Body of pancreas (tissue), 4 donors: ENCODE measurements around the gene SIK2. TPM values are rescaled to one million over a fixed set of nuclear protein-coding genes. Genes with fewer than 3 reads are reported as not detected.

Source experiments
- ATAC-seq: fragments of 150-250 bp; one replicate; pipeline ENCODE4 v1.9.1; 2016
- DNase-seq, 4 donors: peaks; one replicate each; pipeline ENCODE4 v3.0.0-alpha.2; 2019
- H3K27ac ChIP-seq, 4 donors: fragments of 200-600 bp; sonication (generic); 1 replicate in 3 of 4; 2 replicates in 1 of 4; pipeline versions ENCODE4 v1.5.1 to v1.6.1; 2016 to 2019; ENCODE audit warnings: mild to moderate bottlenecking in 1 of 4, mixed read lengths in 1 of 4, moderate library complexity in 1 of 4
- H3K27me3 ChIP-seq, 2 donors: fragments of 200-600 bp; sonication (generic); one replicate each; pipeline ENCODE4 v1.6.0; 2016; ENCODE audit warnings: mild to moderate bottlenecking in 1 of 2
- H3K36me3 ChIP-seq, 2 donors: fragments of 200-600 bp; sonication (generic); replicated peaks in 1 of 2; 2 replicates each; pipeline ENCODE4 v1.5.1; 2016; ENCODE audit warnings: low read depth in 2 of 2; ENCODE audit not compliant: insufficient read depth in 1 of 2
- H3K4me1 ChIP-seq: fragments of 200-600 bp; sonication (generic); one replicate; pipeline ENCODE4 v1.6.0; 2016
- H3K4me3 ChIP-seq, 2 donors: fragments of 200-600 bp; sonication (generic); 1 replicate in 1 of 2; 2 replicates in 1 of 2; pipeline ENCODE4 v1.5.1; 2016 to 2019
- H3K9me3 ChIP-seq, 3 donors: fragments of 200-600 bp; sonication (generic); 1 replicate in 2 of 3; 2 replicates in 1 of 3; pipeline ENCODE4 v1.5.1; 2016
- POLR2A ChIP-seq, 3 donors: fragments of 450-650 bp; IDR thresholded peaks; one replicate each; pipeline ENCODE4 v1.6.1; 2016; ENCODE audit warnings: antibody characterized with exemption in 3 of 3, mild to moderate bottlenecking in 2 of 3
- WGBS, 2 donors: methylation state at CpG; one replicate each; pipeline ENCODE4 v1.1.5; 2017; 5-methylcytosine and 5-hydroxymethylcytosine counted together
- intact Hi-C: fragments of 100-400 bp; cut with DNase I; formaldehyde crosslinking; loops from one replicate; pipeline ENCODE4 v1.15.1; 2023
- total RNA-seq, 2 donors: library from RNA; depleted of rRNA; stranded (reverse); fragments of >200 nt; gene quantifications; one replicate each; pipeline ENCODE4 v1.1.0, GENCODE V29; 2016
- TF ChIP-seq, protein P1 (sequence below), 7 experiments: fragments of 450-650 bp in 4 of 7; fragments of 200-600 bp in 3 of 7; sonication (generic) in 3 of 7; IDR thresholded peaks; one replicate each; pipeline ENCODE4 v1.5.1; 2016 to 2019; ENCODE audit warnings: antibody characterized with exemption in 7 of 7

Gene SIK2
- total RNA-seq, 2 donors from 2014 or later = 15.3 to 16.5 TPM

GRCh38 chr11:111759376-111759775, 157.1 kb downstream of the SIK2 start:
- Histone ChIP-seq H3K4me3 (no peak overlapping the region), H3K4me1 (peaks cover 76% of the 10 kb centered on the region), H3K9me3 (no peaks in the 10 kb centered on the region), H3K27ac (peak overlapping the region; percentile 64 to 82 (median 72)), H3K27me3 (no peaks in the 10 kb centered on the region), H3K36me3 (peaks cover 0 to 15% of the 10 kb centered on the region in 2 donors)
- intact Hi-C loops = no loop called here
- peak; percentile 69 for ATAC-seq
- no peak for DNase-seq
- TF ChIP-seq POLR2A (IDR thresholded peaks at IDR 0.05) = no peak
- TF ChIP-seq, protein P1, sequence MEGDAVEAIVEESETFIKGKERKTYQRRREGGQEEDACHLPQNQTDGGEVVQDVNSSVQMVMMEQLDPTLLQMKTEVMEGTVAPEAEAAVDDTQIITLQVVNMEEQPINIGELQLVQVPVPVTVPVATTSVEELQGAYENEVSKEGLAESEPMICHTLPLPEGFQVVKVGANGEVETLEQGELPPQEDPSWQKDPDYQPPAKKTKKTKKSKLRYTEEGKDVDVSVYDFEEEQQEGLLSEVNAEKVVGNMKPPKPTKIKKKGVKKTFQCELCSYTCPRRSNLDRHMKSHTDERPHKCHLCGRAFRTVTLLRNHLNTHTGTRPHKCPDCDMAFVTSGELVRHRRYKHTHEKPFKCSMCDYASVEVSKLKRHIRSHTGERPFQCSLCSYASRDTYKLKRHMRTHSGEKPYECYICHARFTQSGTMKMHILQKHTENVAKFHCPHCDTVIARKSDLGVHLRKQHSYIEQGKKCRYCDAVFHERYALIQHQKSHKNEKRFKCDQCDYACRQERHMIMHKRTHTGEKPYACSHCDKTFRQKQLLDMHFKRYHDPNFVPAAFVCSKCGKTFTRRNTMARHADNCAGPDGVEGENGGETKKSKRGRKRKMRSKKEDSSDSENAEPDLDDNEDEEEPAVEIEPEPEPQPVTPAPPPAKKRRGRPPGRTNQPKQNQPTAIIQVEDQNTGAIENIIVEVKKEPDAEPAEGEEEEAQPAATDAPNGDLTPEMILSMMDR (IDR thresholded peaks at IDR 0.05) = no peak

DNA sequence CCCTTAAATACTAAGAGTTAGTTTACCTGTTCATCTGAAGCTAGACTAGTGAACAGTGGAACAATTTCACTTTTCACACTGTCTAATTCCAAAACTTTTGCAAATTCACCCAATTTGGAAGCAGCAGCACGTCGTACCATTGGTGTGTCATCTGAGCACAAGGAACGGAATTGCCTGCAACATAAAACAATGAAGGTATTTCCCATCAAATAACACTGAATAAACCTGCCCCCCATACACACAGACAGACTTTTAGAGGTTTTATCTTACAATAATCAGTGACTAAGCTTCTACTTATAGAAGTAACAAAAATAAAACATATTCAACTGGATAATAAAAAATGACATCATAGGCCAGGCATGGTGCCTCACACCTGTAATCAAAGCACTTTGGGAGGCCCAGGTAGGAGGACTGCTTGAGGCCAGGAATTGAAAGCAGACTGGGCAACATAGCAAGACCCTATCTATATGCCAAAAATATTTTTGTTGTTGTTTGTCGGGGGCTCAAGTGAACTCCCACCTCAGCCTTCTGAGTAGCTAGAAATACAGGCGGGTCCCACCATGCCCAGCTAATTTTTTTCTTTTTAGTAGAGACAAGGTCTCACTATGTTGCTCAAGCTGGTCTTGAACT, 157.6 kb downstream of the SIK2 start:
- H3K4me3 ChIP-seq = no peak overlapping the region
- 36 to 62% methylated on average over 5 of the region's 5 CpGs for WGBS, 2 donors
- no peak for TF ChIP-seq POLR2A (IDR thresholded peaks at IDR 0.05)
- TF ChIP-seq, protein P1 (IDR thresholded peaks at IDR 0.05) = no peak
- intact Hi-C loops = no loop called here
- H3K9me3 ChIP-seq = no peaks in the 10 kb centered on the region
- peak; percentile 45 for ATAC-seq
- peaks cover 0 to 15% of the 10 kb centered on the region in 2 donors for H3K36me3 ChIP-seq
- no peak for DNase-seq
- H3K27me3 ChIP-seq = no peaks in the 10 kb centered on the region
- peak overlapping the region; percentile 64 to 82 (median 72) for H3K27ac ChIP-seq
- H3K4me1 ChIP-seq = peaks cover 81% of the 10 kb centered on the region

DNA sequence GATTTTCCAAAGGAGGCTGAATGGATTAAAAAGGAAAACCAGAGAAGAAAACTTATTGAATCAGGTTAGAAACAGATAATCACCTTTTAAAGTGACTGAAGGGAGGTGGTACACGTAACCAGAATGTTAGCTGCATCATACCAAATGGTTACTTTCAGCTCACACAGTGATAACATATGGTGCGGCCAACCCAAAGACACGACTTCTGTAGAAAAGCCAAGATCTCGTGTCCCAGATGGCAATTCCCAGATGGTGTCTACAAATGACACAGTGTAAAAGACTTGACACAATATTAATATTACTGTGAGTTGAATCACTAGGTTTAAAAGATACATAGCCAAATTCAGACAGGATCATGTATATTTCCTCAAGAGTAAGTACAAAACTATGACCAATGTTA, 158.8 kb downstream of the SIK2 start:
- ATAC-seq (peak; percentile 49), DNase-seq (peak; percentile 50 to 67 (median 58))
- Histone ChIP-seq H3K27me3 (no peaks in the 10 kb centered on the region), H3K9me3 (no peaks in the 10 kb centered on the region), H3K36me3 (peaks cover 0 to 15% of the 10 kb centered on the region in 2 donors), H3K27ac (peak overlapping the region; percentile 64 to 82 (median 72)), H3K4me3 (no peak overlapping the region), H3K4me1 (peaks cover 81% of the 10 kb centered on the region)
- intact Hi-C loops = no loop called here
- TF ChIP-seq, protein P1 (IDR thresholded peaks at IDR 0.05) = no peak
- no peak for TF ChIP-seq POLR2A (IDR thresholded peaks at IDR 0.05)
- 33 to 57% methylated on average over 4 of the region's 4 CpGs for WGBS, 2 donors

GRCh38 chr11:111762526-111762925, 160.3 kb downstream of the SIK2 start:
- Histone ChIP-seq H3K4me1 (peaks cover 76% of the 10 kb centered on the region), H3K27me3 (no peaks in the 10 kb centered on the region), H3K9me3 (no peaks in the 10 kb centered on the region), H3K4me3 (no peak overlapping the region), H3K36me3 (peaks cover 0 to 12% of the 10 kb centered on the region in 2 donors), H3K27ac (peak overlapping the region in 2 of 4 donors; percentile 64 to 82)
- no peak for TF ChIP-seq POLR2A (IDR thresholded peaks at IDR 0.05)
- TF ChIP-seq, protein P1 (IDR thresholded peaks at IDR 0.05) = no peak
- 98% methylated on average over 5 of the region's 5 CpGs for WGBS, 2 donors
- DNase-seq (no peak), ATAC-seq (no peak)
- intact Hi-C loops = no loop called here
